Breast epithelium (tissue), 3 donors: ENCODE data around the gene ZNF286A.

Experiments
- POLR2A ChIP-seq: fragments of 450-650 bp; IDR thresholded peaks from one replicate; pipeline ENCODE4 v1.6.1; 2016; ENCODE audit warnings: antibody characterized with exemption, mild to moderate bottlenecking, moderate library complexity
- TF ChIP-seq, protein P1 (sequence below), 3 donors: fragments of 450-650 bp; IDR thresholded peaks; one replicate each; pipeline ENCODE4 v1.5.1; 2016 to 2017; ENCODE audit warnings: antibody characterized with exemption in 3 of 3, mild to moderate bottlenecking in 3 of 3, moderate library complexity in 3 of 3

DNA sequence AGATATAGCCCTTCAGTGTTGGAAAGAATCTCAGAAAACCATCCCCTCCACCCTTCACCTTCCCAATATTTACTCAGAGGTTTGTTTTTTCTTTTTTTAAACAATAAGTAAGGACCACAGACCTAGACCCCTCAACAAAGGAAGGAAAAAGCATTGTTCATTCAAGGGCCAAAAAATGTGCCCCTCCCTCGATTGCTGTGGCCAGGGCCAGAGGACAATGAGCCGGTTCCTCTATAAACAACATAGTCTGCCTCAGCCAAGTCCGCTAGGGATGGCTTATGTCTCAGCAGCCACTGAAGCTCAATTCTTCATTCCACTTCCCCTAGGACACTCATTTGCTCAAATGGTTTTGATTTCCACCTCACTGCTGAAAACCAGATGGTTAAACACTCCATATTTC is 39.5 kb upstream of the ZNF286A start:
- TF ChIP-seq, protein P1, sequence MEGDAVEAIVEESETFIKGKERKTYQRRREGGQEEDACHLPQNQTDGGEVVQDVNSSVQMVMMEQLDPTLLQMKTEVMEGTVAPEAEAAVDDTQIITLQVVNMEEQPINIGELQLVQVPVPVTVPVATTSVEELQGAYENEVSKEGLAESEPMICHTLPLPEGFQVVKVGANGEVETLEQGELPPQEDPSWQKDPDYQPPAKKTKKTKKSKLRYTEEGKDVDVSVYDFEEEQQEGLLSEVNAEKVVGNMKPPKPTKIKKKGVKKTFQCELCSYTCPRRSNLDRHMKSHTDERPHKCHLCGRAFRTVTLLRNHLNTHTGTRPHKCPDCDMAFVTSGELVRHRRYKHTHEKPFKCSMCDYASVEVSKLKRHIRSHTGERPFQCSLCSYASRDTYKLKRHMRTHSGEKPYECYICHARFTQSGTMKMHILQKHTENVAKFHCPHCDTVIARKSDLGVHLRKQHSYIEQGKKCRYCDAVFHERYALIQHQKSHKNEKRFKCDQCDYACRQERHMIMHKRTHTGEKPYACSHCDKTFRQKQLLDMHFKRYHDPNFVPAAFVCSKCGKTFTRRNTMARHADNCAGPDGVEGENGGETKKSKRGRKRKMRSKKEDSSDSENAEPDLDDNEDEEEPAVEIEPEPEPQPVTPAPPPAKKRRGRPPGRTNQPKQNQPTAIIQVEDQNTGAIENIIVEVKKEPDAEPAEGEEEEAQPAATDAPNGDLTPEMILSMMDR (IDR thresholded peaks at IDR 0.05): no peak
- no peak for TF ChIP-seq POLR2A
